Measurements from ENCODE around the gene MGAT5B.
"Not testable (repeated sequence)": the region's sequence is repeated elsewhere in the genome, so short reads cannot be mapped to it uniquely, and the experiment has no call there.

MGAT5B gene

DNA sequence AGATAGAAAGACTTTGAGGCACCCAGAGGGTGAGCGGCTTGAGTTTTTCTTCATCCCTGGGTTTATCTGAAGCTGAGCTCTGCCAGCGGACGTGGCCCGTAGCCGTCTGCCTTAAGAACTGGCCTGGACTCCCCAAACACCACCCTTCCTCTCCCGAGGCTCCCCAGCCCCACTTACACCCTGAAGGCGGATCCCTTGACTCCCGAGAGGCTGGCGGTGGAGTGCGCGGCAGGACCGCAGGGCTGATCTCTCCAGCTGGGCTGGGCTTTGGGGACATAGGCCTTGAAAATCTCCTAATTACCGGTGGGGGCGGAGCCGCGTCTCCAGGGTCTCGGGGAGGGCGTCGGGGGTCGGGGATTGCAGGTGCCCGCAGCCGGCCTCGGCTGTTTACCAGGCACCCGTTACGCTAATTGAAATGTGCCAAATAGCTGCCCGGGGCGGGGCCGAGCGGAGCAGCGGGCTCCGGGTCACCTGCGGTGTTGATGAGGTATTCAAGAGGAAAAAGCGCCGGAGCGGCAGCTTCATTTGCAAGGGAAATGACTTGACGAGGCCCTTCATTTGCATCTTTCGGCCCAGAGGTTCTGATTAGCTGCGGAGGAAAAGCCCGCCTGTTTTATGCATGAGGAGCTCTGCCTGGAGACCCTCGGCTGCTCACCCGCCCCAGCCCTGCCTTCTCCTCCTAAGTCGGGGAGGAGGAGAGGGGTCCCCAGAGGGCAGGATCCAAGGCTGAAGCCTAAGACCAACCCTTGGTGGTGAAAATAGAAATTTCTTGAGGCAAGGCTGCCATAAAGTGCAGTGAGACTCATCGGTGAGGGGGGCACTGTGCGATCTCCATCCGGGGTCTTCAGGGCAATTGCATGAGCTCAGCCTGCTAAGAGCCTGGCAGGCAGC, 100.7 kb downstream of the MGAT5B start:
- FAIRE-seq (no peak), DNase-seq (ENCODE audit: insufficient read length, low spot score) (no peak)

- FAIRE-seq (no peak), DNase-seq (ENCODE audit: insufficient read length, low spot score) (no peak)
Measured at GRCh38 chr17:76969598-76970172, 101.5 kb downstream of the MGAT5B start.

- FAIRE-seq, result not testable (repeated sequence)
Measured at GRCh38 chr17:76970228-76970627, 102.0 kb downstream of the MGAT5B start.

GRCh38 chr17:76972046-76972641, 103.9 kb downstream of the MGAT5B start:
- FAIRE-seq (no peak), DNase-seq (ENCODE audit: insufficient read length, low spot score) (no peak)

More at GRCh38 chr17:76970228-76970627, 102.0 kb downstream of the MGAT5B start:
- DNase-seq (ENCODE audit: insufficient read length, low spot score), result not testable (repeated sequence)

GRCh38 chr17:76973040-76973439, 104.8 kb downstream of the MGAT5B start:
- FAIRE-seq (no peak), DNase-seq (ENCODE audit: insufficient read length, low spot score) (no peak)

GRCh38 chr17:76974721-76975120, 106.5 kb downstream of the MGAT5B start:
- FAIRE-seq (no peak), DNase-seq (ENCODE audit: insufficient read length, low spot score) (no peak)

- not testable (repeated sequence) for FAIRE-seq; DNase-seq (ENCODE audit: insufficient read length, low spot score)
Measured at GRCh38 chr17:76978050-76978449, 109.8 kb downstream of the MGAT5B start.

DNA sequence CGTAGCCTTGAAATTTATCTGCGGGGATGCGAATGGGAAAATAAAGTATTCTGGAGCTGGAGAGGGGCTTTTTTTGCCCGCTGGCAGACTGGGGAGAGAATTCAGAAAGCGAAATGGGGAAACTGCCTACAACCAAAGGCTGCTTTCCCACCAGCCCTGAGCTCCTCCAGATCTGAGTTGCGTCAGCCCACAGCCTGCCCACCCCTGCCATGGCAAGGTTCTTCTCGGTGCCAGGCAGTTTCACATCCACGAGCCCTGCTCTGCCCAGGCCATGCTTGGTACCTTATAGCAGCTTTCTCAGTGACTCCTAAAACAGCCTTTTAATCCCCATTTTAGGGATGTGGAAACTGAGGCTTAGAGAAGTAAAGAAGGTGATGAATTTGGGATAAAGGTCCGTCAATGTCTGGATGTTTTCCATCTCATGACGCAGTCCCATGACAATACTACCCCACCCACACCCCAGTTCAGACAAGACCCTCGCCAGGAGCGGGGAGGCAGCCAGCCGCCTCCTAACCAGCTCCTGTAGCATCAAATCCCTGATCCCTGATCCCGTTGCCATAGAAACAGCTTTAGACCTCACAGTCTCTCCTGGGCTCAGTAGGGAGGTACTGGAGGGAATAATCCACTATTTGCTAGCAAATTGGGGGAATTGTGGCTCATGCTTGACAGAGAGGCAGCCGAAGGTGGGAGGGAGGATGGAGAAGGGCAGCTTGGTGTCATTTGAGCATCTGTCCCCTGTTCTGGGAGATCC, 113.5 kb downstream of the MGAT5B start:
- no peak for FAIRE-seq

GRCh38 chr17:76982408-76983074, 114.3 kb downstream of the MGAT5B start:
- no peak for DNase-seq (ENCODE audit: insufficient read length, low spot score)
- no peak for FAIRE-seq

More for the DNA sequence above, 113.5 kb downstream of the MGAT5B start:
- DNase-seq (ENCODE audit: insufficient read length, low spot score), result no peak

DNA sequence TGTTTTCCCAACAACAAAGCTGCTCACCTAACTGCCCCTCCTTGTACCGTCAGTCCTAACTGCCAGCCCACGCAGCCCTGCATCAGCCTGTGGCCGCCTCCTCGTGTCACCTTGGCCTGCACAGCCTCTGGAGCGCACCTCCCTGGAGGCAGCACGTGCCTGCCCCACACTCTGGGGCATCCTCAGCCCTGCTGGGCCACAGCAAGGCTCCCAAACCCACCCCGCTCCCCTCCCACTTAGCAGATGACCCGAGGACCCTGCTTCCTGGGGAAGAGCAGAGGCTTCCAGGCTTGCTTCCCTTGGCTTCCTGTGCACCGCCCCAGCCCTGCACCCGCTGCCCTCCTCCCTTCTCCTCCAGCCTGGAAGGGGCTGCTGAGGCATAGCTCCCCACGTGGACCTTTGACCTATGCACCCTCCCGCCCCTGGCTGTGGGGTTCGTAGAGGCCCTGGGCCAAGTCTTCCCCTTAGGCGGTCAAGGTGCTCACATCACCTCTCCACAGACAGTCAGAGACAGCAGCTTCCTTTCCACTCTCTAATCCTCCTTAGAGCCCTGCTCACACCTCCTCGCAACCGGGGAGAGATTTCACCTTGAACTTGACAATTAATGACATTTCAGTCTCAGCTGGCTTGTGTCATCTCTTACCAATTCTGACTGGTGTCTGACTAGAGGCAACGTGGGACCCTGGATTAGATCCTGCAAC, 115.0 kb downstream of the MGAT5B start:
- FAIRE-seq, result no peak
- no peak for DNase-seq (ENCODE audit: insufficient read length, low spot score)

- DNase-seq (ENCODE audit: insufficient read length, low spot score) (no peak), FAIRE-seq (no peak)
Measured at GRCh38 chr17:76986365-76986764, 118.2 kb downstream of the MGAT5B start.

DNA sequence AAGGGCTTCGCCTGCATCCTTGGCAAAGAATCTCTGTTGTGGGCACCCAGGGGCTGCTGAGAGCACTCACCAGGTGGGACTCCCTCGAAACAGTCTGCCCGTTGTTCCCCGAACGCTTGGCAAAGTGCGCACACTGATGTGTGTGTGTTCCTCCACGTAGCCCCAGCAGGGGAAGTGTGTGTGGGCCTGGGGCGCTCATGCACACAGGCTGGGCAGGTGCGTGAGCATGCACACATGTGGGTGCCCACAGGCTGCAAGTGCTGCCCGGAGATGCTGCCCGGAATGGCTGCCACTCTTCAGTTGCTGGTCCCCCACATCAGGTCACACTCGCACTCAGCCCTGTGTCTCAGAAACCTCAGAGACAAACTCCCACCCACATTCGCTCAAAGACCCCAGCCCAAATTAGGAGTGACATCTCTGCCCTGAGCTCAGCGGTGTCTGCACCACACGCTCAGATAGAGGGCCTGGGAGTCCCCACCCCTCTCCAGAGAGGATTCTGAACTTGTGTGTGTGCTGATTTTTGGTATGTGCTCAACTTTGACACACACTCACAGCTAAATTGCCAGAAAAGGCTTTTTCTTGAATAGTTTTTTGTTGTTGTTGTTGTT, 119.4 kb downstream of the MGAT5B start:
- FAIRE-seq, result no peak
- no peak for DNase-seq (ENCODE audit: insufficient read length, low spot score)

DNA sequence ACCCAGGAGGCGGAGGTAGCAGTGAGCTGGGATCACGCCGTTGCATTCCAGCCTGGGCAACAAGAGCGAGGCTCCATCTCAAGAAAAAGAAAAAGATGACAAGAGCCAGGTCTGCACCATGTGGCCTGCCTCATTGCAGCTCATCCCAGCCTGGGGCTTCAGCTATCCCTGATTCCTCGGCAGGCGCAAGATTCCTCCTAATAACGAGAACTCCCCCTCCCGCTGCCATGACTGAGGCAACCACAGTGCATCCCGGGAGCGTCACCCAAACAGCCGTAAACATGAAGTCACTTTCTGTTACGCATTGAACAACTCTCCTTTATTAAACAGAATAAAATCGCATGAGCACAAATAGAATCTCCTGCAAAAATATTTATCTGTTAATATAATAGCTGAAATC, 120.6 kb downstream of the MGAT5B start:
- no peak for DNase-seq (ENCODE audit: insufficient read length, low spot score)
- no peak for FAIRE-seq

DNA sequence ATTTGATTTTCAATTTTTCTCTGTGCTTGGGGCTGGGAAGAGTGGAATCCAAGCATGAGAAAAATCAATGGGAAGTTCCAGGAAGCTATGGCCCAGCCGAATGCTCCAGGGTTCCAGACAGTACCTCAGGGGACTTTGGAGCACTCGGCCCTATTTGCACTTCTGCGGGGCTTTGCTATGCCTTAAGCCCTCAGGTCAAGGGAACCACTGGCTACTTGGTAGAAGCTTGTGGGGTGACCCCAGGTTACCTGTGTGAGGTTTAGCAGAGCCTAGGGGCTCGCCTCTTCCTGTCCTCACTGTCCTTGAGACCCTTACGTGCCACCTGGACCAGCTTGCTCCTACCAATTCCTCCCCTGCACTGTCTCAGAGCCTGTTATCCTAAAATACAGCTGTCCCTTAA, 121.3 kb downstream of the MGAT5B start:
- DNase-seq (ENCODE audit: insufficient read length, low spot score) (no peak), FAIRE-seq (no peak)

GRCh38 chr17:76992891-76993290, 124.7 kb downstream of the MGAT5B start:
- FAIRE-seq (no peak), DNase-seq (ENCODE audit: insufficient read length, low spot score) (no peak)

GRCh38 chr17:76993651-76994050, 125.4 kb downstream of the MGAT5B start:
- FAIRE-seq (no peak), DNase-seq (ENCODE audit: insufficient read length, low spot score) (no peak)

DNA sequence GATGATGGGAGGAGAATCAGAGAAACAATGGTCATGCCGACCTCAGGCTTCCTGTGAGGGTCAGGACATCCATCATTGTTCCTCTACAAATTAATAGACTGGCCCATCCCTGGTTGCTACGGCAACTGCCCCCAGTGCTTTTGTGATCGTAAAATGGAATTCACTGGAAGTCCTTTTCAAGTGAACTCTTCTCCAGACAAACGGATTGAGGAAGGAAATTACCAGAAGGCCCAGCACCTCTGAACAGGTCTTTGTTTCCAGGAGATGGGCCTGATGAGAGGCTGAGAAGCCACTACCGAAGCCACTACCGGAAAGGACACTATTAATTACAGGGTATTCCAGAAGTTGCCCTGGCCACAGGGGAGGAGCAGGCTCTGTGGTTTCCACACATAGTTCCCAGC, 126.0 kb downstream of the MGAT5B start:
- FAIRE-seq (no peak), DNase-seq (ENCODE audit: insufficient read length, low spot score) (no peak)

GRCh38 chr17:76995387-76996105, 127.3 kb downstream of the MGAT5B start:
- DNase-seq (ENCODE audit: insufficient read length, low spot score) (no peak), FAIRE-seq (no peak)

Measured in HTR-8/SVneo (cell line).